GM13977 (cell line): ENCODE measurements around the gene ING3.

ENCODE experiments used
- DNase-seq: peaks from one replicate; pipeline ENCODE4 v3.0.0; 2012; ENCODE audit warnings: low spot score
- in situ Hi-C: fragments of 300-500 bp; cut with MboI; formaldehyde crosslinking; loops from one replicate; pipeline ENCODE4 v1.12.0; 2022; ENCODE audit warnings: low sequenced_read_pairs, low pct_unique_long_range_greater_than_20kb, mixed read lengths, inconsistent platforms; ENCODE audit not compliant: unreplicated experiment
- TF ChIP-seq, protein P1 (sequence below): IDR thresholded peaks from 2 replicates; pipeline ENCODE4 v1.5.1; 2012; ENCODE audit warnings: mild to moderate bottlenecking, control low read depth; ENCODE audit not compliant: insufficient read depth; ENCODE audit errors: extremely low read depth, missing control alignments

The ING3 gene

DNA sequence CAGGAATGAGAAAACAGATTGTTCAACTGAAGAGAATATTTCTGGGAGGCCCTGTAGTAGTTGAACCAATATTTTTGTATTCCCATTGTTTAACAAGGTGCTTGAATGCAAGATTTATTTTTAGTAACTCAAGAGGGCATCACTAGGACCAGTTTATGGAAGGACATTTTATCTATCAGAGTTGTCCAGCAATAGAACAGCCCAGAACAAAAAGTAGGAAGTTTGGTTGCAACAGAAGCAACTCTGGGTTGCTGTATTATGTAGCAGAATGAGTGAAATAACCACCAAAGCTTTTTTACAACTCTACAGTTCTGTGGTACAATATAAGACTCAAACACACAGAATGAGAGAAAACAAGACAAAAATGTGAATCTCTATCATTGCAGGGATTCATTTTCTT is 72.6 kb downstream of the ING3 start:
- no peak for DNase-seq
- TF ChIP-seq, protein P1, sequence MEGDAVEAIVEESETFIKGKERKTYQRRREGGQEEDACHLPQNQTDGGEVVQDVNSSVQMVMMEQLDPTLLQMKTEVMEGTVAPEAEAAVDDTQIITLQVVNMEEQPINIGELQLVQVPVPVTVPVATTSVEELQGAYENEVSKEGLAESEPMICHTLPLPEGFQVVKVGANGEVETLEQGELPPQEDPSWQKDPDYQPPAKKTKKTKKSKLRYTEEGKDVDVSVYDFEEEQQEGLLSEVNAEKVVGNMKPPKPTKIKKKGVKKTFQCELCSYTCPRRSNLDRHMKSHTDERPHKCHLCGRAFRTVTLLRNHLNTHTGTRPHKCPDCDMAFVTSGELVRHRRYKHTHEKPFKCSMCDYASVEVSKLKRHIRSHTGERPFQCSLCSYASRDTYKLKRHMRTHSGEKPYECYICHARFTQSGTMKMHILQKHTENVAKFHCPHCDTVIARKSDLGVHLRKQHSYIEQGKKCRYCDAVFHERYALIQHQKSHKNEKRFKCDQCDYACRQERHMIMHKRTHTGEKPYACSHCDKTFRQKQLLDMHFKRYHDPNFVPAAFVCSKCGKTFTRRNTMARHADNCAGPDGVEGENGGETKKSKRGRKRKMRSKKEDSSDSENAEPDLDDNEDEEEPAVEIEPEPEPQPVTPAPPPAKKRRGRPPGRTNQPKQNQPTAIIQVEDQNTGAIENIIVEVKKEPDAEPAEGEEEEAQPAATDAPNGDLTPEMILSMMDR: no peak
- in situ Hi-C loops: no loop called here

DNA sequence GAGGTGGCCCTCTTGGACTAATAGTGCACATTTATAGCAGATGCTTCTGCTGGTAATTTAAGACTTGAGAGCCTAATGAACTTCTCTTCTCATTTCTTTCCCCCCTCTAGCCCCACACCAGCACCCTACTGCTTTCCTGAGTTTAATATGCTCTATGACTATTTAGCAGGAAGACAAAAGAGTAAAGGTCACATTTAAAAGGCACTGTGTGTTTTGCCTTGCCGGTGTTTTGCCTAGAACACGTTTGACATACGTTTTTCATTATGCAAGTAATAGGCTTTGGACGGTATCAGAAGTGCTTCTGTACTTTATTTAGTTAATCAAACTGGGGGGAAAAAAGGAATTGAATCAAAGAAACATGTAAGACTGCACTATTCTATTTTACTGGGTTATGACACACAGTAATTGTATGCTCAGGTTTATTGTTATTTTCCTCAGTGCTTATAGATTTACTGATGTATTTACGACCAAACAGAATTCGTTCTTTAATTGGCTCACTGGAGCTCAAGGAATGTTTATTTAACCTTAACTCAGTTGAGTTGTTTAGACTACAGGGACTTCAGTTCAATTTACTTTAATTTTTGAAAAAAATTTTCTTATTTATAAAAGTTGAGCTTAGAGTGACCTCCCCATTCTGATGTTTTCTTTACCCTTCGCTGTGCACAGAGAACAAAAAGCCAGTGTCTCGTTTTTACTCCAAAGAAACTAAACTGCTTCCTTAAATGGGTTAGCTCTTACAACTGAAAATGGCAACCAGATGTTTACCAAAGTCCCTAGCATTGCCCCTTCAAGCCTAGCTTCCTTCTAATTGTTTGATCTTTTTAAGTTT is 73.3 kb downstream of the ING3 start:
- TF ChIP-seq, protein P1: no peak
- DNase-seq: no peak
- in situ Hi-C loops: no loop called here

DNA sequence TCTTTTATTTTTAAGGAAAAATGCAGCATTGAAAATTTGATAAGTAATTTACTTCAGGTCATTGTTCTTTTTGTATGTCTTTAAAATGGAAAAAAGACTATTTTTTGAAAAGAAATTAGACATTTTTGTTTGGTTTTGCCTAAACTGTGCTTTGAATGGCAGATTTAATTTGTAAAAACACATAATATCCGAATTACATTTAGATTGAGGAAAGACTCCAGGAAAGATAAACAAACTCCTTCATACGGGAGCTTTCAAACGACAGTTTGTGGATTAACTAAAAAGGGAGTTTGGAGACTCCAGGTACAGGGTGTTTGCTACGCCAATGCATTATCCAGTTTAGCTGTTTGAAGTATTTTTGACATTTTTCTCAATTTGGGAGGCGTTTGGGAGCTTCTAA is 74.0 kb downstream of the ING3 start:
- DNase-seq: no peak
- in situ Hi-C loops: no loop called here
- TF ChIP-seq, protein P1: no peak

DNA sequence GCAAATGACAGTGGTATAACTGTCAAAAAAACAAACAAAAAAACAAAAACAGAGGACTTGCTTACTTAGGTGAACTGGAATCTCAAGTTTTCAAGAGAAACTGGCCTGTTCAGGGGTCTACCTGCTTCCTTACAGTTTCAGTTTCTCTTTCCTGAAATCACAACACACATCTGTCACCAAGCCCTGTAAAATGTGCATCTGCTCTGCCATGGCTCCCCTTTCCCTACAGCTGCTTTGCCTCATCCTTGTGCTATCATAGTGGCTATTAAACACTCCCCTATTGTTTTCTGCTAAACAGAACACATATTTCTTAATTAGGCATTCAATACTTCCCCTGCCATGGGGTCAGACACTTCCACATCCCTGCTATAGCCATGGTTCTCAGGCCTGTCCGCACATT is 75.6 kb downstream of the ING3 start:
- in situ Hi-C loops: no loop called here
- TF ChIP-seq, protein P1: no peak
- DNase-seq: no peak

DNA sequence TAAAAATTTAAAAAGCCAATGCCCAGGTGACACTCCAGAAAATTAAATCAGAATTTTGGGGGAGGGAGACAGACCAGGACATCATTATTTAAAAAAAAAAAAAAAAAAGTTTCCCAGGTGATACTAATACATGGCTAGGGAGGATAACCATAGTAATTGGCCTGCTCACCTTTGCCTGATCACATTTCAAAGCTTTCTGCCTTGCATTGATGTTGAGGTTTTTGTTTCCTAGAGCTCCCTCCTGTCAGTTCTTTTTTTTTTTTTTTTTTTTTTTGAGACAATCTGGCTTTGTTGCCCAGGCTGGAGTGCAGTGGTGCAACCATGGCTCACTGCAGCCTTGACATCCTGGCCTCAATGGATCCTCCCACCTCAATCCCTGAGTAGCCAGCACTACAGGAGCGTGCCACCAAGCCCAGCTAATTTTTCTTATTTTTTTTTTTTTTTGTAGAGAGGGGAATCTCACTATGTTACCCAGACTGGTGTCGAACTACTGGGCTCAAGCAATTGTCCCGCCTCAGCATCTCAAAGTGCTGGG is 76.1 kb downstream of the ING3 start:
- TF ChIP-seq, protein P1: no peak
- DNase-seq: no peak
- in situ Hi-C loops: no loop called here
